ENCODE results near the gene BCL7A.

The BCL7A gene

GRCh38 chr12:122062832-122063693, 41.4 kb downstream of the BCL7A start:
- Histone ChIP-seq H3K4me2 (ENCODE audit: low read length) (peak overlapping the region; percentile 61), H3K4me3 (ENCODE audit: low read length) (no peak overlapping the region), H3K27ac (ENCODE audit: low read depth, low read length) (peak overlapping the region; percentile 23; the same call in 1 of the 2 replicates), H3K79me2 (ENCODE audit: control insufficient read depth, low read length) (no peaks in the 10 kb centered on the region), H3K36me3 (ENCODE audit: control insufficient read depth, low read length) (peaks cover 31% of the 10 kb centered on the region), H3K27me3 (ENCODE audit: control insufficient read depth, low read length) (no peaks in the 10 kb centered on the region), H3K9me3 (ENCODE audit: control insufficient read depth, insufficient read depth, low read length) (no peaks in the 10 kb centered on the region), H3K9me2 (replicated peaks; ENCODE audit: control insufficient read depth, low read length) (no peaks in the 10 kb centered on the region), H4K20me1 (ENCODE audit: control insufficient read depth, insufficient read depth, low read depth, low read length) (no peaks in the 10 kb centered on the region), H3F3A (ENCODE audit: control insufficient read depth, insufficient read depth) (peaks cover 50% of the 10 kb centered on the region), H3K4me1 (ENCODE audit: control insufficient read depth, low read length) (peaks cover 30% of the 10 kb centered on the region)
- TF ChIP-seq CTCF (IDR thresholded peaks at IDR 0.05; ENCODE audit: low read depth, low read length, poor library complexity, severe bottlenecking) (no peak), EZH2phosphoT487 (IDR thresholded peaks at IDR 0.05; ENCODE audit: borderline replicate concordance, low read length) (no peak)

- 0 out of 2 replicates have a peak overlapping the region, but pooled peaks have one; percentile 13 for H3K4me3 ChIP-seq (ENCODE audit: low read length)
- peaks cover 48% of the 10 kb centered on the region for H3F3A ChIP-seq (ENCODE audit: control insufficient read depth, insufficient read depth)
- TF ChIP-seq EZH2phosphoT487 (IDR thresholded peaks at IDR 0.05; ENCODE audit: borderline replicate concordance, low read length) (no peak), CTCF (IDR thresholded peaks at IDR 0.05; ENCODE audit: low read depth, low read length, poor library complexity, severe bottlenecking) (no peak)
- peaks cover 26% of the 10 kb centered on the region for H3K36me3 ChIP-seq (ENCODE audit: control insufficient read depth, low read length)
- peak overlapping the region; percentile 61 for H3K4me2 ChIP-seq (ENCODE audit: low read length)
- peaks cover 34% of the 10 kb centered on the region for H3K4me1 ChIP-seq (ENCODE audit: control insufficient read depth, low read length)
- no peaks in the 10 kb centered on the region for H3K79me2 ChIP-seq (ENCODE audit: control insufficient read depth, low read length)
- H4K20me1 ChIP-seq (ENCODE audit: control insufficient read depth, insufficient read depth, low read depth, low read length), result no peaks in the 10 kb centered on the region
- H3K9me2 ChIP-seq (replicated peaks; ENCODE audit: control insufficient read depth, low read length), result no peaks in the 10 kb centered on the region
- peak overlapping the region; percentile 23; the same call in 1 of the 2 replicates for H3K27ac ChIP-seq (ENCODE audit: low read depth, low read length)
- H3K27me3 ChIP-seq (ENCODE audit: control insufficient read depth, low read length), result no peaks in the 10 kb centered on the region
- no peaks in the 10 kb centered on the region for H3K9me3 ChIP-seq (ENCODE audit: control insufficient read depth, insufficient read depth, low read length)
Measured at GRCh38 chr12:122063694-122064024, 42.0 kb downstream of the BCL7A start.

GRCh38 chr12:122064025-122064777, 42.5 kb downstream of the BCL7A start:
- Histone ChIP-seq H3K9me3 (ENCODE audit: control insufficient read depth, insufficient read depth, low read length) (no peaks in the 10 kb centered on the region), H3K9me2 (replicated peaks; ENCODE audit: control insufficient read depth, low read length) (no peaks in the 10 kb centered on the region), H4K20me1 (ENCODE audit: control insufficient read depth, insufficient read depth, low read depth, low read length) (no peaks in the 10 kb centered on the region), H3K4me3 (ENCODE audit: low read length) (peak overlapping the region; percentile 58), H3K27ac (ENCODE audit: low read depth, low read length) (peak overlapping the region; percentile 23; the same call in 1 of the 2 replicates), H3K79me2 (ENCODE audit: control insufficient read depth, low read length) (no peaks in the 10 kb centered on the region), H3K4me1 (ENCODE audit: control insufficient read depth, low read length) (peaks cover 34% of the 10 kb centered on the region), H3K4me2 (ENCODE audit: low read length) (peak overlapping the region; percentile 61), H3K36me3 (ENCODE audit: control insufficient read depth, low read length) (peaks cover 21% of the 10 kb centered on the region), H3K27me3 (ENCODE audit: control insufficient read depth, low read length) (no peaks in the 10 kb centered on the region), H3F3A (ENCODE audit: control insufficient read depth, insufficient read depth) (peaks cover 43% of the 10 kb centered on the region)
- TF ChIP-seq CTCF (IDR thresholded peaks at IDR 0.05; ENCODE audit: low read depth, low read length, poor library complexity, severe bottlenecking) (peak; percentile 85), EZH2phosphoT487 (IDR thresholded peaks at IDR 0.05; ENCODE audit: borderline replicate concordance, low read length) (no peak)
